Suprapubic skin (tissue), 4 donors: ENCODE results near the gene ATP4A.

Source experiments
- EP300 ChIP-seq: sonication (generic); formaldehyde crosslinking; IDR thresholded peaks from one replicate; pipeline ENCODE4 v1.6.1; 2017; ENCODE audit warnings: antibody characterized with exemption
- POLR2A ChIP-seq, 2 donors: fragments of 450-650 bp; IDR thresholded peaks; one replicate each; pipeline ENCODE4 v1.6.1; 2017; ENCODE audit warnings: antibody characterized with exemption in 2 of 2, mild to moderate bottlenecking in 2 of 2, moderate library complexity in 2 of 2
- POLR2AphosphoS5 ChIP-seq, 3 donors: sonication (generic); formaldehyde crosslinking; IDR thresholded peaks; one replicate each; pipeline ENCODE4 v1.6.1; 2017; ENCODE audit warnings: antibody characterized with exemption in 3 of 3
- TF ChIP-seq, protein P1 (sequence below), 2 donors: fragments of 200-600 bp in 1 of 2; fragments of 450-650 bp in 1 of 2; sonication (generic) in 1 of 2; IDR thresholded peaks; one replicate each; pipeline ENCODE4 v1.5.1; 2016 to 2019; ENCODE audit warnings: antibody characterized with exemption in 2 of 2, mild to moderate bottlenecking in 1 of 2, moderate library complexity in 1 of 2

DNA sequence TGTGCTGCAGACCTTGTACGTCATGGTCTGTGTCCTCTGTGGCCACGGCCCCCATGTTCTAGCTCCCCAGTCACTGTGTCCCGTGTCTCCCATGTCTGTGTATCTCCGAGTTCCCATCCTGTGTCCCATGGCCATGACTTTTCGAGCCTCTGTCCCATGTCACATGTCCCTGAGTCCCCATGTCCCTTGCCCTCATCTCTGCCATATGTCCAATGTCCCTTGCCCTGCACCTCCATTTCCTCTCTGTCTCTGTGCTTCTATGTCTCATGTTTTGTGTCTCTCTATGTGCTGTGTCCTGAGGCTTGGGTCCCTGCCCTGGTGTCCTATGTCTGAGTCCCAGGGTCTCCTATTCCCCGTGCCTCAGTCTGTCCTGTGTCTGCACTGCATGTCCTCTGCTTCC lies 2.0 kb downstream of the ATP4A start:
- TF ChIP-seq, protein P1, sequence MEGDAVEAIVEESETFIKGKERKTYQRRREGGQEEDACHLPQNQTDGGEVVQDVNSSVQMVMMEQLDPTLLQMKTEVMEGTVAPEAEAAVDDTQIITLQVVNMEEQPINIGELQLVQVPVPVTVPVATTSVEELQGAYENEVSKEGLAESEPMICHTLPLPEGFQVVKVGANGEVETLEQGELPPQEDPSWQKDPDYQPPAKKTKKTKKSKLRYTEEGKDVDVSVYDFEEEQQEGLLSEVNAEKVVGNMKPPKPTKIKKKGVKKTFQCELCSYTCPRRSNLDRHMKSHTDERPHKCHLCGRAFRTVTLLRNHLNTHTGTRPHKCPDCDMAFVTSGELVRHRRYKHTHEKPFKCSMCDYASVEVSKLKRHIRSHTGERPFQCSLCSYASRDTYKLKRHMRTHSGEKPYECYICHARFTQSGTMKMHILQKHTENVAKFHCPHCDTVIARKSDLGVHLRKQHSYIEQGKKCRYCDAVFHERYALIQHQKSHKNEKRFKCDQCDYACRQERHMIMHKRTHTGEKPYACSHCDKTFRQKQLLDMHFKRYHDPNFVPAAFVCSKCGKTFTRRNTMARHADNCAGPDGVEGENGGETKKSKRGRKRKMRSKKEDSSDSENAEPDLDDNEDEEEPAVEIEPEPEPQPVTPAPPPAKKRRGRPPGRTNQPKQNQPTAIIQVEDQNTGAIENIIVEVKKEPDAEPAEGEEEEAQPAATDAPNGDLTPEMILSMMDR (IDR thresholded peaks at IDR 0.05), result no peak
- TF ChIP-seq EP300 (no peak), POLR2AphosphoS5 (IDR thresholded peaks at IDR 0.05) (no peak), POLR2A (IDR thresholded peaks at IDR 0.05) (no peak)
